Measurements from ENCODE around the gene GREB1.

Gene GREB1

DNA sequence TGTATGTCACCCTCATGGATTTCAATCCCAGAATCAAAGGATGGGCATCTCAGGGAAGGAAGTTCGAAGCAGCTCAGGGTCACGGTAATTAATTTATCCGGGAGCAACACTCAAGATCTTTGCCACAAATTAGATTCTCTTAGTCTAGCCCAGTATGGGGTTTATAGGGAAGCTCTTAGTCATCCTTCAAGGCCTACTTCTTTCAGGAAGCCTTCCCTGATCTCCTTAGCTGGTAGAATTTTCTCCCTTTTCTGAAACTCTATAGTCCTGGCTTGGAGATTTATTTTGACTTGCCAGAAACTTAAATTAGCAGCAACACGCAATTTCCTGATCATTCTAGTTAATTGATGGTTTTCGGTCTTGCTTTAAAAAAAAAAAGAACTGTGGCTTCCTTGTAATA lies 20.5 kb upstream of the GREB1 start:
- no peak for DNase-seq

DNA sequence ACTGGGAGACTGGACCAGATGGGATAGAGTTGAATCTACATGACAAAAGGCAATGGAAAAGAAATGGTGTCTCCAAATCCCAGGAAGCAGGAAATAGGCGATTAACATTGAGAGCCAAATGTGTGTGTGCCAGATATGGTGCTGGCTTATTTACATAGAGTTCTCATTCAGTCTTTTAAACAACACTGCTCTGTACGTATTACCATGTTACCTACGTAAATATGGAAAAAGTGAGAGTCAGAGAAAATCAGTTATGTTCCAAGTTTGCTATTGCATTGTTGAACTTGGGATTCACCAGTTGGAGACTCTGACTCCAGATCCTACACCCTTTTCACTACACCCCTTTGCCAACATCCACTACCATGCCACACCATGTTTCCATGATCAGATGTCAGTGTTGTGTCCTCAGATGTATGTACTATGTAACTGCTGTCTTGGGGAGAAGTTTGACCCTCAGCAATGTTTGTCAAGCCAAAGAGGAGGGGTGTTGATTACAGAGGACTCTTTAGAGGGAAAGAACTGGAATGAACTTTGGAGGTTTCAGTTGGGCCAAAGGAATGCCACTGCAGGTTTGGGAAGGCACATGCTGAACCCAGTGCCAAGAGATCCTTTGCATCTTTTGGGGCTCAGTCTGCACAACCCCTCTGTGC lies 19.6 kb upstream of the GREB1 start:
- no peak for DNase-seq

DNA sequence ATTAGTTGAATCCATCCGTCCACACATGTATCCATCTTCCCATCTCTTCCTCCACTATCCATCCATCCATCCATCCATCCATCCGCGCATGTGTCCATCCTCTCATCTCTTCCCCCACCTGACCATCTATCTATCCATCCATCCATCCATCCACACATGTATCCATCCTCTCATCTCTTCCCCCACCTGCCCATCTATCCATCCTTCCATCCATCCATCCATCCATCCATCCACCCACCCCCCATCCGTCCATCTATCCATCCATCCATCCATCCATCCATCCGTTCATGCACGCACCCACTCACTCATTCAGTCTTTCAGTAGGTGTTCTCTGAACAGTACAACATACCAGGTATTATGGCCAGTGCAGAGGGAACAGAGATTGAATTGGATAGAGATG lies 18.9 kb upstream of the GREB1 start:
- no peak for DNase-seq

- no peak for DNase-seq
Observed at GRCh38 chr2:11515490-11515981, 18.3 kb upstream of the GREB1 start.

DNA sequence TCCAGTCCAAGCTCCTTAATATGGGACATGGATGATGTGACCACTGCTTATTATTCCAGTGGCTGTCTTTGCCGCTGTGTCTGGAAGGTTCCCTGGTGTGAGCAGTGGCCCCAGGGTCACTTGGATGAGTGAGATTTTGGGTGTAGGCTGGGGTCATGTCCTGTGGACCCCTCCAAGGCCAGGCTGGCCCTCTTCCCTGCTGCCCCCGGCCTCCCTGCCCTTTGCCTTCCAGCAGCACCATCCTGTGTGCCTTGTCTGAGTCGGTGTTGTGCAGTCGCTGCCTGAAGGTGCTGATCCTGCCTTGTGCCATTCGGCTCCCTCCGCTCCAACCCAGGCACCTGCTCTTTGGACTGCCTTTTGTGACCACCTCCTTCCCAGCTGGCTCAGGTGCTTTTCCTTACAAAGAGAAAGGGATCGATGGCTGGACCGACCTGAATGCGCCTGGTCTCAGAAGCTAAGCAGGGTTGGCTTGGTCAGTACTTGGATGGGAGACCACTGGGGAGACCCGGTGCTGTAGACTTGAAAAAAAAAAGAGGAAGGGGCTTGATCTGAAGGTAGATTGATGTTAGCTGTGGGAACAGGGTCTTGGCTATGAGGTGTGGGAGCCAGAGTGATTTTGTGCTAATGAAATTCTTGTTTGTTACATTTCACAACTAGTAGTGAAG lies 16.7 kb upstream of the GREB1 start:
- no peak for DNase-seq

DNA sequence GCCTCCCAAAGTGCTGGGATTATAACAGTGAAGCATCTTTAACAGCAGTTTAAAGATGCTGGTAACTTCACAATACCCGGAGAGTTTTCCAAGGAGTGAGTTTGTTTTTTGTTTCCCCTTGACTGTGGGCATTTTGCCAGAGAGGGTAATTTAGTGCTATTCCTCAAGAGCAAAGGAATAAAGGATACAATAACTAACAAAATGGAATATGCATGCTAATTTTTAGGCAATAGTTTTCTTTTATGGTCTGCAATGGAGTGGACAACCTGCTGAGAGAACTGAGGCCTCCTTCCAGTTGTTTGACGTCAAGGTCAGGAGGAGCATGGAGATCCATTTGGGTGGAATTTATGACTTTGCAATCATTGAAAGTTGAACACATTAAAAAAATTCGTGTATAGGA lies 15.9 kb upstream of the GREB1 start:
- no peak for DNase-seq

- DNase-seq = no peak
Observed at GRCh38 chr2:11520092-11520693, 13.7 kb upstream of the GREB1 start.

DNA sequence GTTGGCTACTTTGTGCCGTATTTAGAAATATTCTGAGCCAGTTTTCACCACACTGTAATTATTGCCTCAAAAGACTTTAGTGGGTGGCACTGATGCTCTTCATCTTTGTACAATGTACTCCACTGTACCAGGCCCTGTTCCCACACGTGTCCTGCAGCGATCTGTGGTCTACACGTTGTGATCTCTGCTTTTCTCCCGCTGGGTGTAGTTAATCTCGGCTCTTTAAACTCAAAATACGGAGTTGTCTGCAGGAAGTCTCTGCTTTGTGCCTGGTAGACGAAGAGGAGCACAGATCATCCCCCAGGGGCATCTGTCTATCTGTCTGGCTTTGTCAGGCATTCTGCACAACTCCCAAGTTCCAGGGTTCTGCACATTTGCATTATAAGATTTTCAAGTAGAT lies 12.1 kb upstream of the GREB1 start:
- DNase-seq = no peak

DNA sequence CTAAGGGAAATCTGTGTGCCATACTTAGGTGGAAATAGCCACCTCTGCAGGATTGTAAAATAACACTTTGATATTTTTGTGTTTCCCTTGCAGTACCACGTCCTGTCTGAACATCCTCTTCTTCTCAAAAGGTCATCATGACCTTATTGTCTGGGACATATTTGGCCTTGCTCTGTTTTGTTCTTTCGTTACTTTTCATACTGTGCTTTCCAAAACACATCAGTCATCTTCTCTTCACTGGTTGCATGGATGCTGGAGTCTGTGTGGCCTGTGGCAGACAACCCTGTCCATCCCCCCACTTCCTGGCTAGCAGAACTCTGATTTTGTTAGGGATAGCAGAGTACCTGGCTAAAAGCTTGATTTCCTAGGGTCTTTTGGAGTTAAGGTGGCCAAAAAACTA lies 9.4 kb upstream of the GREB1 start:
- DNase-seq = no peak

- no peak for DNase-seq
Observed at GRCh38 chr2:11525762-11526161, 8.1 kb upstream of the GREB1 start.

DNA sequence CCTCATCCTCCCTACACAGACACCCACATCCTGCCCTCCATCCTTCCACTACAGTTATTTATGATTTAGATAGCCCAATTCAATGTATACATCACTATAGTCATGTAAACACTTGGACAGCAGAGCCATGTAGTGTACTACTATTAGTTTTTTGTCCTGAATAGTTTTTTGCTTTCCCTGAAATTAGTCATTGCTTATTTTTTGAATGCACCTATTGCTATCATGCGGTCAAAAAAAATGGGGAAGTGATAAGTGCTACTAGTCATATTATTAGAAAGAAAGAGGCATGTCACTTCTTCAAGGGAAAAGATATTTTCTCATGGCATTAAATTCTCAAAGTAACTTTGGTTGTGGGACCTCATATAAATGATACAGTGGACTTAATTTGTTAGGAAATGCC lies 6.8 kb upstream of the GREB1 start:
- DNase-seq = no peak

- DNase-seq = no peak
Observed at GRCh38 chr2:11528228-11528627, 5.6 kb upstream of the GREB1 start.

GRCh38 chr2:11530864-11531465 lies 2.9 kb upstream of the GREB1 start:
- DNase-seq = no peak

GRCh38 chr2:11532416-11533055 lies 1.3 kb upstream of the GREB1 start:
- no peak for DNase-seq

DNA sequence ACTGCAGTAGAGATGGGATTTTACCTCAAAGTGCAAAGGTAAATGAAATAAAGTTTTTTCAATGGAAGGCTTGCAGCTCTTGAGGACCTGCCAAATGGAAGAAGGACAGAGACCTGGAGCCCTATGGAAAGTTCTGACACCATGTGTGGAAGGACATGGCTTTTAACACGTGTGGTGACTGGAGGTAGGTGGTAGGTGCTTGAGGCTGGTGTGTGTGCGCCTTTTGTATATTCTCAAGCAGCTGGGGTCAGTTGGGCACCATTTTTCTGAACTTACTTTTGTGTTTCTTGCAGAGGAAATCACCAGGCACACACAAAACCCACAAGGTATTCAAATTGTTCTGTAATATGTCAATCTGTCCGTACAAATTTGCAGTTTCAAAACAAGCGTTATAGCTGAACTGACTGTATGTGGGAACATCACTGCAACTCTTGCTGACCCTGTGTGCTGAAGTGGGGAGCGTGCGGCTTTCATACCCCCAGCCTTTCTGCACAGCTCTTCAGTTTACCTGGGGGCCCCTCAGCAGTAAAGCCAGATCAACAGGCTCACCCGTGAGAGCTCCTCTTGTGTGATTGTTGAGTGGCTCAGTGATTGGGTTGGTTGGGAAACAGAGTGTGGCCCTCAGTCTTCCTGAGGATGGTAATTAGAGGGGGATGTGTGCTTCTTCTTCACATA lies 363 bp downstream of the GREB1 start:
- no peak for DNase-seq

DNA sequence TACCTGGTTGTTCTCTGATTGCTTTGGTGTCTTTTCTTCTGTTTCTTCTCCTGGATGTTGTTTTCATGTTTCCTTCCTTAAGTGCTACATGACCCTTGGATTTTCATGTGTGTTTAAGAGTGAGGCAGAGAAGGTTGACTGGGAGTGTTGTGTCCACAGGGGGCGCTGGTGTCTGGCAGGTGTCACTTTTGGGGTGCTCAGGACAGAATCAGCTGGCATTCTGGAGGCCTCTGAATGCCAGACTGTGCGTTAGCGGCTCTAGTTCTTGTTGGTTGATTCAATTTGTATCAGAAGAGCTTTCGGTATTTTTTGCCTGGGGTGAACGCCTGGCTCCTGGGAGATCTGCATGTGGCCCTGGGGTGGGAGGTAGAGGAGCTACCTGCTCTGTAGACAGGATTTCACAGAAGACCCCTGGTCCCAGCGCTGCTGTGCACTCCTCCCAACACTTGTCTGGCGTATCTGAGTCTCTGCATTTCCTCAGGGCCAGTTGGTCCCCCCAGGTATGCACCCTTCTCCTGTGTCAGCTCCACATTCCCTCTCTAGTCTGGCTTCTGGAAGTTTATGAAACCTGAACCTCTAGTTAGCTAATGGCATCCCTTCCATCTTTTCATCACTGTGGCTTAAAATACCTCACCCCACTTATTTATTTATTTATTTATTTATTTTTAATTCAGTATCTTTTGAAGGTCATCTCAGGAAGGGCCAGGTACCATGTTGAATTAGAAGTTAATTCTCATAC lies 1.1 kb downstream of the GREB1 start:
- DNase-seq = no peak

DNA sequence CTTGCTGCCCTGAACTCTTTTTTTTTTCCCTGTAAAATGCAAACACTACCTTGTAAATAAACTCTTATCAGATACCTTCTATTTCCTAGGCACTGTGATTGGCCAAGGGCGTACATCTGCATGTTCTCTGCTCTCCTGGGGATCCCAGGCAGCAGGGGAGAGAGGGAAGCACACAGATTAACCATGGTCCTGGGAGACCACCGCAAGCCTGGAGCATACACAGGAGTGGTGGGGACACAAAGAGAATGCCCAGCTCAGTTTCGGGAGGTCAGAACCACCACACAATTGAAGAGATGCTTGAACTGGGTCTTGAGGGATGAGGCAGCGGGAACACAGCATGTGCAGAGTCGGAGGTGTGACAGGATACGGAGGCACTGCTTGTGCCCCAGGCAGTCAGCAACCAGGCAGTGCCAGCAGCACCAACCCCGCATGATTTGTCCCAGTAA lies 2.1 kb downstream of the GREB1 start:
- DNase-seq = no peak

GRCh38 chr2:11537951-11538350 lies 4.1 kb downstream of the GREB1 start:
- no peak for DNase-seq

- DNase-seq = no peak
Observed at GRCh38 chr2:11539317-11540147, 5.7 kb downstream of the GREB1 start.

GRCh38 chr2:11540148-11540995 lies 6.5 kb downstream of the GREB1 start:
- DNase-seq = peak; percentile 62

Measured in right hindlimb (tissue), 1 donor.